ENCODE results near the gene GEMIN8.

GEMIN8 gene

DNA sequence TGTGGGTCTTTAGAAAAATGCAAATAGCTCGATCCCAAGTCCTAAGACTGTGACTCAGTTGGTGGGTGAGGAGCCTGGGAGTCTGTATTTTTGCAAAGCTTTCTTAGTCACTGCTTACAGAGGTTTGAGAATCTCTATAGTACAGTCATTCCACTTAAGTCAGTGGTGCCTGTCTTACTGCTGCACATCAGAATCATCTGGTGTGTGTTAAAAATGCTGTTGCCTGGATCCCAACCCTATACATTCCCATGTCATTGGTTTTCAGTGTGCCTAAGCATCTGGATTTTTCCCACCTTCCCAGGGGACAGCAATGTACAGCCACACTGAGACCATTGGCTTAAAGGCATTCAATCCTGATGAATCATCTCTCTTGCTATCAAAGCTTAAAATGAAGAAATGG, 21.0 kb upstream of the GEMIN8 start:
- no peak for TF ChIP-seq EZH2 (IDR thresholded peaks at IDR 0.05; ENCODE audit: borderline replicate concordance, low read length)
- TF ChIP-seq, protein P1, sequence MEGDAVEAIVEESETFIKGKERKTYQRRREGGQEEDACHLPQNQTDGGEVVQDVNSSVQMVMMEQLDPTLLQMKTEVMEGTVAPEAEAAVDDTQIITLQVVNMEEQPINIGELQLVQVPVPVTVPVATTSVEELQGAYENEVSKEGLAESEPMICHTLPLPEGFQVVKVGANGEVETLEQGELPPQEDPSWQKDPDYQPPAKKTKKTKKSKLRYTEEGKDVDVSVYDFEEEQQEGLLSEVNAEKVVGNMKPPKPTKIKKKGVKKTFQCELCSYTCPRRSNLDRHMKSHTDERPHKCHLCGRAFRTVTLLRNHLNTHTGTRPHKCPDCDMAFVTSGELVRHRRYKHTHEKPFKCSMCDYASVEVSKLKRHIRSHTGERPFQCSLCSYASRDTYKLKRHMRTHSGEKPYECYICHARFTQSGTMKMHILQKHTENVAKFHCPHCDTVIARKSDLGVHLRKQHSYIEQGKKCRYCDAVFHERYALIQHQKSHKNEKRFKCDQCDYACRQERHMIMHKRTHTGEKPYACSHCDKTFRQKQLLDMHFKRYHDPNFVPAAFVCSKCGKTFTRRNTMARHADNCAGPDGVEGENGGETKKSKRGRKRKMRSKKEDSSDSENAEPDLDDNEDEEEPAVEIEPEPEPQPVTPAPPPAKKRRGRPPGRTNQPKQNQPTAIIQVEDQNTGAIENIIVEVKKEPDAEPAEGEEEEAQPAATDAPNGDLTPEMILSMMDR (IDR thresholded peaks at IDR 0.05; ENCODE audit: low read length), result no peak
- Histone ChIP-seq H3K36me3 (ENCODE audit: insufficient read depth, low read length) (no peaks in the 10 kb centered on the region), H3K4me2 (ENCODE audit: low read length) (no peak overlapping the region), H3K4me1 (ENCODE audit: insufficient read depth, low read length, severe bottlenecking) (no peaks in the 10 kb centered on the region), H3K9me3 (ENCODE audit: low read length) (no peaks in the 10 kb centered on the region), H3K9ac (ENCODE audit: low read length) (no peak overlapping the region), H3K4me3 (ENCODE audit: low read depth, low read length, poor library complexity, severe bottlenecking) (no peak overlapping the region), H3K9me2 (ENCODE audit: low read depth, low read length) (no peaks in the 10 kb centered on the region), H3F3A (ENCODE audit: insufficient read depth, low read length) (no peaks in the 10 kb centered on the region), H2AFZ (ENCODE audit: low read length) (no peak overlapping the region), H4K20me1 (ENCODE audit: insufficient read depth, low read length) (no peaks in the 10 kb centered on the region), H3K27ac (ENCODE audit: low read depth, low read length, poor library complexity, severe bottlenecking) (no peak overlapping the region), H3K79me2 (ENCODE audit: insufficient read depth, low read length) (no peaks in the 10 kb centered on the region), H3K27me3 (ENCODE audit: insufficient read depth, low read length) (no peaks in the 10 kb centered on the region)

DNA sequence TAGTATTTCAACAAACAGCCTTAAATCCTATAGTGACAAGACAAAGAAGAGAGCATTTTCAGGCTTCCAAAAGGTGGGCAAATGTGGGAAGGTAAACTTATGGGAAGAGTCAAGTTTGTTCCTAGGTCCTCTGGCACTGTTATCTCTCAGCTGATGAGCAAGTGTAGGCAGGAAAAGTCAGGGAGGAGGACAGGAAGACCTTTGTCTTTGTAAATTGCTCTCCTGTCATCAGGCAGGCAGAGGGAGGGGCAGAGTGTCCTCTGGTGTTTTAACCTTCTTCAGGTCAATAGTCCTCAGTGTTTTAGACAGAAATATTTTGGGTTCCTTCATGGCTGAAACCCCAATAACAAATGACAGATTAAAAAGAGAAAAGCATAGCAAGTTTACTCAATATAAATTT, 13.5 kb upstream of the GEMIN8 start:
- no peaks in the 10 kb centered on the region for H3K4me1 ChIP-seq (ENCODE audit: insufficient read depth, low read length, severe bottlenecking)
- no peaks in the 10 kb centered on the region for H3K79me2 ChIP-seq (ENCODE audit: insufficient read depth, low read length)
- H3K4me2 ChIP-seq (ENCODE audit: low read length), result no peak overlapping the region
- H3K9me2 ChIP-seq (ENCODE audit: low read depth, low read length), result no peaks in the 10 kb centered on the region
- H3K27me3 ChIP-seq (ENCODE audit: insufficient read depth, low read length), result no peaks in the 10 kb centered on the region
- H3K9ac ChIP-seq (ENCODE audit: low read length), result no peak overlapping the region
- no peaks in the 10 kb centered on the region for H3K9me3 ChIP-seq (ENCODE audit: low read length)
- H2AFZ ChIP-seq (ENCODE audit: low read length), result no peak overlapping the region
- H3F3A ChIP-seq (ENCODE audit: insufficient read depth, low read length), result no peaks in the 10 kb centered on the region
- no peaks in the 10 kb centered on the region for H3K36me3 ChIP-seq (ENCODE audit: insufficient read depth, low read length)
- no peak overlapping the region for H3K27ac ChIP-seq (ENCODE audit: low read depth, low read length, poor library complexity, severe bottlenecking)
- no peaks in the 10 kb centered on the region for H4K20me1 ChIP-seq (ENCODE audit: insufficient read depth, low read length)
- H3K4me3 ChIP-seq (ENCODE audit: low read depth, low read length, poor library complexity, severe bottlenecking), result no peak overlapping the region
- TF ChIP-seq, protein P1 (IDR thresholded peaks at IDR 0.05; ENCODE audit: low read length), result no peak
- TF ChIP-seq EZH2 (IDR thresholded peaks at IDR 0.05; ENCODE audit: borderline replicate concordance, low read length), result no peak

DNA sequence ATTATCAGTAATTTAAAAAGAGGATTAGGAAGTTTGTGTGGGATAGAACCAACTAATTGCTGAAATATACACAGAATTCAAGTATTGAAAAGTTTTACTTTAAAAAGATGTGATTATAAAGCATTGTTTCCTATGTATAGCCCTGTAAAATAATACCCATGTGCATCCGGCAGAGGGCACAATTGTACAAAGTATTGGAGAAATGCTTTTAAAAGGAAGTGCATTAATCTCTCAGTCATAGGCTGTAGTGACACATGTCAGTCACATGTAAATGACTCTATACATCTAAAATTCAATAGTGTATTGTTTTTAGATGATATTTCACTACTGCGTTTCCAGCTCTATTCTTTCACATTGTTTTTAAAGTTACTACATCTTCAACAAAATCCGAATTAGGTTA, 9.7 kb upstream of the GEMIN8 start:
- no peak for TF ChIP-seq EZH2 (IDR thresholded peaks at IDR 0.05; ENCODE audit: borderline replicate concordance, low read length)
- TF ChIP-seq, protein P1 (IDR thresholded peaks at IDR 0.05; ENCODE audit: low read length), result peak; percentile 61
- H3K9me3 ChIP-seq (ENCODE audit: low read length), result no peaks in the 10 kb centered on the region
- no peaks in the 10 kb centered on the region for H3K9me2 ChIP-seq (ENCODE audit: low read depth, low read length)
- no peak overlapping the region for H3K27ac ChIP-seq (ENCODE audit: low read depth, low read length, poor library complexity, severe bottlenecking)
- H3K4me3 ChIP-seq (ENCODE audit: low read depth, low read length, poor library complexity, severe bottlenecking), result no peak overlapping the region
- H3K27me3 ChIP-seq (ENCODE audit: insufficient read depth, low read length), result no peaks in the 10 kb centered on the region
- no peaks in the 10 kb centered on the region for H3K36me3 ChIP-seq (ENCODE audit: insufficient read depth, low read length)
- H3K4me1 ChIP-seq (ENCODE audit: insufficient read depth, low read length, severe bottlenecking), result no peaks in the 10 kb centered on the region
- no peak overlapping the region for H3K4me2 ChIP-seq (ENCODE audit: low read length)
- no peak overlapping the region for H3K9ac ChIP-seq (ENCODE audit: low read length)
- H4K20me1 ChIP-seq (ENCODE audit: insufficient read depth, low read length), result no peaks in the 10 kb centered on the region
- no peaks in the 10 kb centered on the region for H3K79me2 ChIP-seq (ENCODE audit: insufficient read depth, low read length)
- no peaks in the 10 kb centered on the region for H3F3A ChIP-seq (ENCODE audit: insufficient read depth, low read length)
- no peak overlapping the region for H2AFZ ChIP-seq (ENCODE audit: low read length)

All from OCI-LY1 (cell line).